Activated CD8-positive, alpha-beta T cell treated with anti-CD3 and anti-CD28 coated beads, Interleukin-2, amount 10 ng/mL, durations not matched to agents 7 days and 5 days (primary cell): ENCODE measurements around the gene ADD3. TPM values are rescaled to one million over a fixed set of nuclear protein-coding genes. Genes with fewer than 3 reads are reported as not detected.

Experiments used
- ATAC-seq: fragments of 150-1000 bp; cut with Tn5 transposase; one replicate; pipeline ENCODE4 v1.10.0; 2021; ENCODE audit warnings: moderate library complexity
- CTCF ChIA-PET: fragments of 350-600 bp; sonication (Branson Sonifier 250); formaldehyde crosslinking; loops from one replicate; lab custom pipeline; 2021; ENCODE audit warnings: antibody characterized with exemption; lab: Charles Lee
- POLR2A ChIA-PET: fragments of 350-600 bp; sonication (Branson Sonifier 250); formaldehyde crosslinking; loops from one replicate; lab custom pipeline; 2021; ENCODE audit warnings: antibody characterized with exemption; lab: Charles Lee
- DNase-seq: peaks from one replicate; pipeline ENCODE4 v3.0.0-alpha.2; 2020
- H3K27ac Mint-ChIP-seq: one replicate; pipeline ENCODE4 v1.8.0; 2021; ENCODE audit warnings: mild to moderate bottlenecking, mixed read lengths
- H3K27me3 Mint-ChIP-seq: one replicate; pipeline ENCODE4 v1.8.0; 2021; ENCODE audit warnings: low read depth, mixed read lengths
- H3K36me3 Mint-ChIP-seq: one replicate; pipeline ENCODE4 v1.8.0; 2021; ENCODE audit warnings: low read depth, mixed read lengths
- H3K4me1 Mint-ChIP-seq: one replicate; pipeline ENCODE4 v1.8.0; 2021; ENCODE audit warnings: low read depth, mixed read lengths
- H3K4me3 Mint-ChIP-seq: one replicate; pipeline ENCODE4 v1.8.0; 2021; ENCODE audit warnings: mild to moderate bottlenecking, mixed read lengths
- H3K9me3 Mint-ChIP-seq: one replicate; pipeline ENCODE4 v1.8.0; 2022; ENCODE audit warnings: mixed read lengths; ENCODE audit not compliant: insufficient read depth
- total RNA-seq, 2 experiments: library from RNA; stranded (reverse); gene quantifications; one replicate each; pipeline ENCODE4 v1.2.3, GENCODE V29; 2021

ADD3 gene
- total RNA-seq, 2 experiments from 2014 or later: 172 to 200 TPM

GRCh38 chr10:110142965-110143364 is 135.2 kb downstream of the ADD3 start:
- ChIA-PET POLR2A (no interaction called here), CTCF (interaction anchor here (0.8 to 6.8 kb wide), 4 partner anchors 48 to 259 kb away, joined by 3 to 81 read pairs (median 4); no protein-coding TSS in a partner anchor)
- peaks cover 39% of the 10 kb centered on the region for H3K27me3 Mint-ChIP-seq
- no peak for ATAC-seq
- H3K4me1 Mint-ChIP-seq: peaks cover 23% of the 10 kb centered on the region
- no peak overlapping the region for H3K4me3 Mint-ChIP-seq
- H3K9me3 Mint-ChIP-seq: no peaks in the 10 kb centered on the region
- peaks cover 2% of the 10 kb centered on the region for H3K36me3 Mint-ChIP-seq
- DNase-seq: no peak
- H3K27ac Mint-ChIP-seq: no peak overlapping the region

- DNase-seq (no peak), ATAC-seq (no peak)
- ChIA-PET CTCF (interaction anchor here (1.7 kb wide), 1 partner anchor 135 kb away, joined by 4 read pairs; no protein-coding TSS in a partner anchor), POLR2A (no interaction called here)
- no peak overlapping the region for H3K4me3 Mint-ChIP-seq
- H3K27ac Mint-ChIP-seq: no peak overlapping the region
- H3K27me3 Mint-ChIP-seq: peaks cover 48% of the 10 kb centered on the region
- no peaks in the 10 kb centered on the region for H3K9me3 Mint-ChIP-seq
- H3K36me3 Mint-ChIP-seq: no peaks in the 10 kb centered on the region
- peaks cover 20% of the 10 kb centered on the region for H3K4me1 Mint-ChIP-seq
Measured at GRCh38 chr10:110144507-110144906, 136.7 kb downstream of the ADD3 start.

- peaks cover 6% of the 10 kb centered on the region for H3K4me1 Mint-ChIP-seq
- H3K27ac Mint-ChIP-seq: no peak overlapping the region
- H3K4me3 Mint-ChIP-seq: no peak overlapping the region
Measured at GRCh38 chr10:110147961-110148360, 140.2 kb downstream of the ADD3 start.

GRCh38 chr10:110149259-110149658 is 141.5 kb downstream of the ADD3 start:
- CTCF ChIA-PET: interaction anchor here (0.8 kb wide), 1 partner anchor 130 kb away, joined by 4 read pairs; no protein-coding TSS in a partner anchor
- ATAC-seq: no peak
- Mint-ChIP-seq H3K27me3 (peaks cover 75% of the 10 kb centered on the region), H3K27ac (no peak overlapping the region), H3K9me3 (no peaks in the 10 kb centered on the region), H3K4me1 (peaks cover 16% of the 10 kb centered on the region), H3K36me3 (no peaks in the 10 kb centered on the region), H3K4me3 (no peak overlapping the region)
- DNase-seq: no peak
- POLR2A ChIA-PET: interaction anchor here (1.5 kb wide), 1 partner anchor 9 kb away, joined by 3 read pairs; no protein-coding TSS in a partner anchor

More at GRCh38 chr10:110147961-110148360, 140.2 kb downstream of the ADD3 start:
- peaks cover 74% of the 10 kb centered on the region for H3K27me3 Mint-ChIP-seq
- no peaks in the 10 kb centered on the region for H3K36me3 Mint-ChIP-seq
- CTCF ChIA-PET: interaction anchor here (1.4 to 2.4 kb wide), 2 partner anchors 9 to 10 kb away, joined by 5 to 15 read pairs; no protein-coding TSS in a partner anchor
- POLR2A ChIA-PET: no interaction called here
- no peak for DNase-seq
- no peak for ATAC-seq
- H3K9me3 Mint-ChIP-seq: no peaks in the 10 kb centered on the region

GRCh38 chr10:110150046-110150445 is 142.3 kb downstream of the ADD3 start:
- Mint-ChIP-seq H3K4me1 (peaks cover 19% of the 10 kb centered on the region), H3K27me3 (peaks cover 74% of the 10 kb centered on the region), H3K36me3 (no peaks in the 10 kb centered on the region), H3K9me3 (no peaks in the 10 kb centered on the region), H3K27ac (no peak overlapping the region), H3K4me3 (no peak overlapping the region)
- CTCF ChIA-PET: no interaction called here
- ATAC-seq: no peak
- POLR2A ChIA-PET: interaction anchor here (1.5 kb wide), 1 partner anchor 9 kb away, joined by 3 read pairs; no protein-coding TSS in a partner anchor
- no peak for DNase-seq

GRCh38 chr10:110150981-110151380 is 143.2 kb downstream of the ADD3 start:
- Mint-ChIP-seq H3K27ac (no peak overlapping the region), H3K4me3 (no peak overlapping the region), H3K27me3 (peaks cover 77% of the 10 kb centered on the region), H3K4me1 (peaks cover 26% of the 10 kb centered on the region), H3K36me3 (no peaks in the 10 kb centered on the region), H3K9me3 (no peaks in the 10 kb centered on the region)
- CTCF ChIA-PET: no interaction called here
- ATAC-seq: no peak
- POLR2A ChIA-PET: no interaction called here
- no peak for DNase-seq

GRCh38 chr10:110151467-110151866 is 143.7 kb downstream of the ADD3 start:
- H3K9me3 Mint-ChIP-seq: no peaks in the 10 kb centered on the region
- H3K27me3 Mint-ChIP-seq: peaks cover 76% of the 10 kb centered on the region
- POLR2A ChIA-PET: no interaction called here
- H3K27ac Mint-ChIP-seq: no peak overlapping the region
- H3K36me3 Mint-ChIP-seq: no peaks in the 10 kb centered on the region
- CTCF ChIA-PET: no interaction called here
- DNase-seq (no peak), ATAC-seq (peak; percentile 32)
- no peak overlapping the region for H3K4me3 Mint-ChIP-seq
- peaks cover 31% of the 10 kb centered on the region for H3K4me1 Mint-ChIP-seq

- peaks cover 74% of the 10 kb centered on the region for H3K27me3 Mint-ChIP-seq
- H3K4me1 Mint-ChIP-seq: peaks cover 36% of the 10 kb centered on the region
- no peak for DNase-seq
- no peak overlapping the region for H3K4me3 Mint-ChIP-seq
- POLR2A ChIA-PET: no interaction called here
- CTCF ChIA-PET: interaction anchor here (1.2 kb wide), 1 partner anchor 61 kb away, joined by 3 read pairs; no protein-coding TSS in a partner anchor
- H3K36me3 Mint-ChIP-seq: no peaks in the 10 kb centered on the region
- ATAC-seq: no peak
- H3K27ac Mint-ChIP-seq: no peak overlapping the region
- no peaks in the 10 kb centered on the region for H3K9me3 Mint-ChIP-seq
Measured at GRCh38 chr10:110151971-110152370, 144.2 kb downstream of the ADD3 start.

- peaks cover 74% of the 10 kb centered on the region for H3K27me3 Mint-ChIP-seq
- no peak overlapping the region for H3K27ac Mint-ChIP-seq
- no peak overlapping the region for H3K4me3 Mint-ChIP-seq
- H3K36me3 Mint-ChIP-seq: no peaks in the 10 kb centered on the region
- DNase-seq (peak; percentile 13), ATAC-seq (no peak)
- ChIA-PET CTCF (interaction anchor here (1.5 kb wide), 1 partner anchor 16 kb away, joined by 8 read pairs; no protein-coding TSS in a partner anchor), POLR2A (no interaction called here)
- no peaks in the 10 kb centered on the region for H3K9me3 Mint-ChIP-seq
- H3K4me1 Mint-ChIP-seq: peaks cover 43% of the 10 kb centered on the region
Measured at GRCh38 chr10:110153396-110153795, 145.6 kb downstream of the ADD3 start.

- peaks cover 44% of the 10 kb centered on the region for H3K4me1 Mint-ChIP-seq
- POLR2A ChIA-PET: no interaction called here
- H3K36me3 Mint-ChIP-seq: no peaks in the 10 kb centered on the region
- DNase-seq (no peak), ATAC-seq (no peak)
- CTCF ChIA-PET: interaction anchor here (1.1 to 1.7 kb wide), 4 partner anchors 9 to 104 kb away, joined by 3 to 12 read pairs (median 4); no protein-coding TSS in a partner anchor
- H3K27me3 Mint-ChIP-seq: peaks cover 73% of the 10 kb centered on the region
- no peak overlapping the region for H3K27ac Mint-ChIP-seq
- H3K9me3 Mint-ChIP-seq: no peaks in the 10 kb centered on the region
- H3K4me3 Mint-ChIP-seq: no peak overlapping the region
Measured at GRCh38 chr10:110156046-110156445, 148.3 kb downstream of the ADD3 start.

GRCh38 chr10:110158051-110159005 is 150.5 kb downstream of the ADD3 start:
- Mint-ChIP-seq H3K9me3 (no peaks in the 10 kb centered on the region), H3K27ac (no peak overlapping the region), H3K4me1 (peaks cover 43% of the 10 kb centered on the region), H3K36me3 (no peaks in the 10 kb centered on the region), H3K27me3 (peaks cover 75% of the 10 kb centered on the region), H3K4me3 (no peak overlapping the region)
- DNase-seq: no peak
- ChIA-PET CTCF (interaction anchor here (0.7 to 1.8 kb wide), 8 partner anchors 10 to 116 kb away, joined by 3 to 12 read pairs (median 4); partner anchors contain the start of gene MXI1), POLR2A (interaction anchor here (0.5 to 1.3 kb wide), 2 partner anchors 9 to 101 kb away, joined by 3 read pairs; no protein-coding TSS in a partner anchor)
- no peak for ATAC-seq
